Mucosa of rectum (tissue), 2 donors: Measurements from ENCODE around the gene SLC16A12.
"Not testable (repeated sequence)": the region's sequence is repeated elsewhere in the genome, so short reads cannot be mapped to it uniquely, and the experiment has no call there.

Experiments
- H3K27ac ChIP-seq, 2 donors: one replicate each; pipeline ENCODE4 v1.7.0; 2013; ENCODE audit warnings: inconsistent platforms in 2 of 2, low read depth in 2 of 2, low read length in 2 of 2
- H3K27me3 ChIP-seq, 2 donors: one replicate each; pipeline ENCODE4 v1.7.0; 2013; ENCODE audit warnings: low read length in 2 of 2; ENCODE audit not compliant: control insufficient read depth in 2 of 2, insufficient read depth in 2 of 2
- H3K36me3 ChIP-seq, 2 donors: one replicate each; pipeline ENCODE4 v1.7.0; 2013; ENCODE audit warnings: low read length in 2 of 2; ENCODE audit not compliant: control insufficient read depth in 2 of 2, insufficient read depth in 2 of 2
- H3K4me1 ChIP-seq, 2 donors: one replicate each; pipeline ENCODE4 v1.7.0; 2013; ENCODE audit warnings: low read length in 2 of 2, mild to moderate bottlenecking in 1 of 2; ENCODE audit not compliant: control insufficient read depth in 2 of 2, insufficient read depth in 2 of 2
- H3K4me3 ChIP-seq, 2 donors: one replicate each; pipeline ENCODE4 v1.7.0; 2013; ENCODE audit warnings: low read length in 2 of 2
- H3K9ac ChIP-seq, 2 donors: one replicate each; pipeline ENCODE4 v1.7.0; 2013; ENCODE audit warnings: low read length in 2 of 2, low read depth in 1 of 2, mild to moderate bottlenecking in 1 of 2
- H3K9me3 ChIP-seq, 2 donors: one replicate each; pipeline ENCODE4 v1.7.0; 2013; ENCODE audit warnings: low read length in 2 of 2; ENCODE audit not compliant: control insufficient read depth in 2 of 2
- donor health status: healthy.
- donor health status: Normal muscosa, but diverticular disease.

Gene SLC16A12

GRCh38 chr10:89532476-89532875 is 2.9 kb downstream of the SLC16A12 start:
- Histone ChIP-seq H3K9me3 (no peaks in the 10 kb centered on the region), H3K4me3 (no peak overlapping the region), H3K9ac (no peak overlapping the region), H3K27me3 (peaks cover 28 to 35% of the 10 kb centered on the region in 2 donors), H3K36me3 (no peaks in the 10 kb centered on the region), H3K4me1 (peaks cover 0 to 2% of the 10 kb centered on the region in 2 donors), H3K27ac (no peak overlapping the region)

- Histone ChIP-seq H3K36me3 (no peaks in the 10 kb centered on the region), H3K9ac (no peak overlapping the region), H3K9me3 (no peaks in the 10 kb centered on the region), H3K27ac (no peak overlapping the region), H3K4me3 (no peak overlapping the region), H3K4me1 (peaks cover 0 to 2% of the 10 kb centered on the region in 2 donors), H3K27me3 (peaks cover 25 to 33% of the 10 kb centered on the region in 2 donors)
Measured at GRCh38 chr10:89531359-89531758, 4.0 kb downstream of the SLC16A12 start.

DNA sequence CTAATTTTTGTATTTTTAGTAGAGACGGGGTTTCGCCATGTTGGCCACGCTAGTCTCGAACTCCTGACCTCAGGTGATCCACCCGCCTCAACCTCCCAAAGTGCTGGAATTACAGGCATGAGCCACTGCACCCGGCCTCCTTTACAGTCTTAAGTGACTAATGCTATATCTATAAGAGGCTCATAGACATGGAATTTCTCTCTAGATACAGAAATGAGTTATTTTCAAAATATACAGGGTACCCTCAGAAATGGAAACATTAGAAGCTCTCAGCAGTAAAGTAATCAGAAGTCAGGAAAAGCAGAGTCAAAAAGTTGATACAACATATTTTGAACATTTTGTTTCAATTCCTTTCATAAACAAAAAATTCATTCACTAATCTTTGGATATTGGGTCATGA is 5.7 kb downstream of the SLC16A12 start:
- H3K27ac ChIP-seq, H3K4me3 ChIP-seq, H3K9me3 ChIP-seq, H3K36me3 ChIP-seq, H3K9ac ChIP-seq, H3K4me1 ChIP-seq: not testable (repeated sequence)
- H3K27me3 ChIP-seq: peaks cover 19 to 22% of the 10 kb centered on the region in 2 donors

DNA sequence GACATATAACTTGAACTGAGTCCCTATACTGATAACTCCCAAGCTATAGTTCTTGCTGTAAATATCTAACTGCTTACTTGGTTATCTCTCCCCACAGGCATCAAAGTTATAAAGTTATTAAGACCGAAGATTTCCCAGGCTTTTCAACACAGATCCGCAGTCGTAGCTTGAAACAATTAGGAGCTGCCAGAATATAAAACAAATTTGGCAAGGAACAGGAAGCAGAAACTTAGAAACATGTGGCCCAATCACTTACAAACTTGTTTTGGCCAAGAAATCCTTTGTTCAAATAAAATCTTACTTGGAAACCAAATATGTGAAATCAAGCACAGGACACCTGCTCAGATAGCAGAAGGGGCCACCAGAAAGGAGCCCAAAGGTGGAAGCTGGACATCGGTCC is 9.0 kb downstream of the SLC16A12 start:
- Histone ChIP-seq H3K27ac (no peak overlapping the region), H3K9me3 (no peaks in the 10 kb centered on the region)

DNA sequence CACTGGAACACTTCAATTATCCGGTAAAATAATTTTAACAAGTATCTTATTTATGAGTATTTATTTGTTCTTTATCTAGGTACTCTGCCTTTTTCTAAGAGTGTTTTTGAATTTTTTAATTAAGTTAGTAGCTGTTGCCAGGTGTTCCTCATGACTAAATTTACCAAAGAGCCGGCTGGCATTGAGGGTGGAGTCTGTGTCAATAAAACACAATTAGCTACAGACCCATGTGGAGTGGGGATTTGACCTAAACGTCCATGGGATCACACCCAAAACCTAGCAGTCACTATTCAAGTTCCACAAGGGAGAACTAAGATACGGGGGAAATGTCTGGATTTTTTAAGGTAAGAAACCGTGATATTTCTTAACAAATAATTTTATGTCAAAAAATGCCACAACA is 9.8 kb downstream of the SLC16A12 start:
- no peaks in the 10 kb centered on the region for H3K9me3 ChIP-seq
- no peak overlapping the region for H3K4me3 ChIP-seq
- no peaks in the 10 kb centered on the region for H3K27me3 ChIP-seq
- H3K9ac ChIP-seq: no peak overlapping the region
- H3K4me1 ChIP-seq: no peaks in the 10 kb centered on the region
- H3K27ac ChIP-seq: no peak overlapping the region
- no peaks in the 10 kb centered on the region for H3K36me3 ChIP-seq

More for the DNA sequence above, 9.0 kb downstream of the SLC16A12 start:
- Histone ChIP-seq H3K4me3 (no peak overlapping the region), H3K9ac (no peak overlapping the region), H3K36me3 (no peaks in the 10 kb centered on the region), H3K4me1 (no peaks in the 10 kb centered on the region), H3K27me3 (peaks cover 0 to 2% of the 10 kb centered on the region in 2 donors)

DNA sequence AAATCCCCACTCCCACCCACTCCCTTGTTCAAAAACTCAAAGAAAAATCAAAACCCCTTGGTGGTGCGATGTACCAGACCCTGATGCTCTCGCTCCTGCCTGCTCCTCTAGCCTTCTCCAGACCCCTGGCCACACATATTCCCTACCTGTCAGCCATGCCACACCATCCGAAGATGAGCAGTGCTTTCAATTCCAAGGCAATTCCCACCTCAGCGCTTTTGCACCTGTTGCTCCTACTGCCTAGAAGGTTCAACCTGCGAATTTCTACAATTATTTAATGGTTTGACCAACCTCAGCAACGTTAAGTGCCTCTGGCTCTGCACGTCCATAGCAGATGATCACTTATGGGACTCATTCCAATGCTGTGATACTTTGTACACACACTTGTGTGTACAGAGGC is 11.1 kb downstream of the SLC16A12 start:
- no peaks in the 10 kb centered on the region for H3K27me3 ChIP-seq
- H3K4me3 ChIP-seq: no peak overlapping the region
- no peak overlapping the region for H3K9ac ChIP-seq
- H3K4me1 ChIP-seq: no peaks in the 10 kb centered on the region
- H3K27ac ChIP-seq: no peak overlapping the region
- no peaks in the 10 kb centered on the region for H3K9me3 ChIP-seq
- H3K36me3 ChIP-seq: no peaks in the 10 kb centered on the region

DNA sequence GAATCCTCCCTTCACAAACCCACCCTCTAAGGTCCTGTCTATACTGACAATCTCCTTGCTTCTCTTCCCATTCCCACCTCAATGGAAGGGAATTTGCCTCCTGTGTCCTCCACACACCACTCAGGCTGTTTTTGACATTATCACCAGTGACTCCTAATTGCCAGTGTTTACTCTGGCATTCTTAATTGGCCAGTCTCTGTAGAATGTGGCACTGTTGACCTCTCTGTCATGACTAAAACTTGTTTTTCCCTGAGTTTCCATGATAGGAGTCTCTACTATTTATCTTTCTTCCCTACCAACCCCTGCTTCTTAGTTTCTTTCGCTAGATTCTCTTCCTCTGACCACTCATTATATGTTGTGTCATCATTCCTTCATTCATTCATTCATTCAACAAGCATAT is 12.1 kb downstream of the SLC16A12 start:
- Histone ChIP-seq H3K4me3 (no peak overlapping the region), H3K9me3 (no peaks in the 10 kb centered on the region), H3K9ac (no peak overlapping the region), H3K27me3 (no peaks in the 10 kb centered on the region), H3K36me3 (no peaks in the 10 kb centered on the region), H3K27ac (no peak overlapping the region), H3K4me1 (no peaks in the 10 kb centered on the region)

DNA sequence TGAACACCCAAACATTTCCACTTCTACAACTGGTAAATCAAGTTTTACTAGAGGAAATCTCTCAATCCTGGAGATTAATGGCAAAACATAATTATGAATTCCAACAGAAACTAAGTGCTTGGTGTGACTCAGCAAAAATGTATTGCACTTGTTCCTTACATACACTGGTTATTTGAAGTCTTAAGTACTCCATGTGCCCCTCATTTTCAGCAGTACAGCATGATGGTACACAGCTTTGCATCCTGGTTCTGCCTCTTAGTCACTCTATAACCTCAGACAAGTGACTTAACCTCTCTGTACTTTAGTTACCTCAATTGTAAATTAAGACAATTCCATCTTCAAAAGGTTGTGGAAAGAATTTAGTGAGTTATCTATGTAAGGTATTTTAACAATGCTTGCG is 12.9 kb downstream of the SLC16A12 start:
- H3K27me3 ChIP-seq: no peaks in the 10 kb centered on the region
- H3K27ac ChIP-seq: no peak overlapping the region
- H3K9ac ChIP-seq: no peak overlapping the region
- no peaks in the 10 kb centered on the region for H3K36me3 ChIP-seq
- no peaks in the 10 kb centered on the region for H3K9me3 ChIP-seq
- no peaks in the 10 kb centered on the region for H3K4me1 ChIP-seq
- no peak overlapping the region for H3K4me3 ChIP-seq

GRCh38 chr10:89521368-89521767 is 14.0 kb downstream of the SLC16A12 start:
- H3K9ac ChIP-seq: no peak overlapping the region
- no peaks in the 10 kb centered on the region for H3K9me3 ChIP-seq
- no peak overlapping the region for H3K27ac ChIP-seq
- no peak overlapping the region for H3K4me3 ChIP-seq
- no peaks in the 10 kb centered on the region for H3K36me3 ChIP-seq
- H3K27me3 ChIP-seq: no peaks in the 10 kb centered on the region
- H3K4me1 ChIP-seq: no peaks in the 10 kb centered on the region

DNA sequence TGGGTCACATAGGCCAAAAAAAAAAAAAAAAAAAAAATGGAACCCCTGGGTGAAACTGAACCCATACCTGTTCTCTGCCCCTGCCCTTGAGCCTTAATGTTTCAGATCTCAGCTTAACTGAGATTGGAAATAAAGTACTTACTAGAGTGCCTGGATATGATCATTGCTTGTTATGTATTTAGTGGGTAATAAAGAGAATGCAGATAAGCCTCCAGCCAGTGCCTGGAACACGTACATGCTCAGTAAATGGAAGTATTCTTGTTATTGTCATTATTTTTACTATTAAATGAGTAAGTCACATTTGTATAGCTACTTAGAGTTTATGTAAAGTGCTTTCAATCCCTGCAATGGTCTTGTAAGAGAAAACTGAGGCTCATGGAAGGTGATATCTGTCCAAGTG is 14.7 kb downstream of the SLC16A12 start:
- Histone ChIP-seq H3K36me3 (no peaks in the 10 kb centered on the region), H3K27ac (no peak overlapping the region), H3K9me3 (no peaks in the 10 kb centered on the region), H3K9ac (no peak overlapping the region), H3K4me3 (no peak overlapping the region), H3K27me3 (no peaks in the 10 kb centered on the region), H3K4me1 (no peaks in the 10 kb centered on the region)
